Glutamatergic neuron (in vitro differentiated cells): ENCODE results near the gene GRIP1. TPM values are rescaled to one million over a fixed set of nuclear protein-coding genes. Genes with fewer than 3 reads are reported as not detected.
A peak's percentile ranks its signal among the peaks of the same experiment; 100 is the strongest.

Experiments
- DNase-seq: peaks from one replicate; pipeline ENCODE4 v3.0.0; 2022
- H3K27ac Mint-ChIP-seq: one replicate; pipeline ENCODE4 v1.8.0; 2020; ENCODE audit warnings: mild to moderate bottlenecking, mixed read lengths, inconsistent platforms; ENCODE audit not compliant: unreplicated experiment
- H3K27me3 Mint-ChIP-seq: one replicate; pipeline ENCODE4 v1.8.0; 2020; ENCODE audit warnings: mild to moderate bottlenecking, moderate library complexity, mixed read lengths, inconsistent platforms; ENCODE audit not compliant: unreplicated experiment
- H3K36me3 Mint-ChIP-seq: one replicate; pipeline ENCODE4 v1.8.0; 2020; ENCODE audit warnings: mild to moderate bottlenecking, mixed read lengths, inconsistent platforms; ENCODE audit not compliant: unreplicated experiment
- H3K4me1 Mint-ChIP-seq: one replicate; pipeline ENCODE4 v1.8.0; 2020; ENCODE audit warnings: mild to moderate bottlenecking, low read depth, mixed read lengths, inconsistent platforms; ENCODE audit not compliant: unreplicated experiment
- H3K4me3 Mint-ChIP-seq: one replicate; pipeline ENCODE4 v1.8.0; 2020; ENCODE audit warnings: mild to moderate bottlenecking, mixed read lengths, inconsistent platforms; ENCODE audit not compliant: unreplicated experiment
- H3K9me3 Mint-ChIP-seq: one replicate; pipeline ENCODE4 v1.8.0; 2020; ENCODE audit warnings: mild to moderate bottlenecking, moderate library complexity, mixed read lengths, inconsistent platforms; ENCODE audit not compliant: unreplicated experiment
- total RNA-seq: library from RNA; stranded (reverse); fragmentation: NEBNext Ultra II Directional; extraction: Animal tissue kit (Norgen Biotek cat#: 25700); gene quantifications from one replicate; pipeline ENCODE4 v1.2.1, GENCODE V29; 2021; ENCODE audit not compliant: unreplicated experiment
- TF ChIP-seq, protein P1 (sequence below): fragments of 200-600 bp; sonication (generic); IDR thresholded peaks from one replicate; pipeline ENCODE4 v1.5.0; 2021; ENCODE audit not compliant: partially characterized antibody, unreplicated experiment

GRIP1 gene
- total RNA-seq, 1 donor from 2014 or later, result 67.1 TPM

DNA sequence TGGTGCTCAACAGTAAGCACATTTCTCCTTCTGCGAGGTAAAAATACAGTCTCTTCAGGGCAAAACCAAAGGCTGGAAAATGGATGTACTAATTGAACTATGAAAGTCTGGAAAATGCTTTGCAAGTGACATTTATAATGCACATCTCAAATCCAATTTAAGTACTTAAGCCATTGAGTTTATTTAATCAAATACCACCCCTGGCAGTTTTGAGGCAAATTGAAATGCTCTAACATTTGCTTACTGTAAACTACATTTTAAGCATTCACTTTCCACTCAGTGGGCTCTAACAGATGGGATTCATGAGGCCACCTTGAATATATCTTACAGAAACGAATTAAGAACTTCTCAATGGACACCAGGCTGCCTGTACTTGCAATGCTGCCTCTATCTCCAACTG lies 306.9 kb downstream of the GRIP1 start:
- Mint-ChIP-seq H3K36me3 (no peaks in the 10 kb centered on the region), H3K9me3 (no peaks in the 10 kb centered on the region), H3K4me1 (peaks cover 9% of the 10 kb centered on the region), H3K27me3 (no peaks in the 10 kb centered on the region), H3K27ac (no peak overlapping the region), H3K4me3 (no peak overlapping the region)
- TF ChIP-seq, protein P1, sequence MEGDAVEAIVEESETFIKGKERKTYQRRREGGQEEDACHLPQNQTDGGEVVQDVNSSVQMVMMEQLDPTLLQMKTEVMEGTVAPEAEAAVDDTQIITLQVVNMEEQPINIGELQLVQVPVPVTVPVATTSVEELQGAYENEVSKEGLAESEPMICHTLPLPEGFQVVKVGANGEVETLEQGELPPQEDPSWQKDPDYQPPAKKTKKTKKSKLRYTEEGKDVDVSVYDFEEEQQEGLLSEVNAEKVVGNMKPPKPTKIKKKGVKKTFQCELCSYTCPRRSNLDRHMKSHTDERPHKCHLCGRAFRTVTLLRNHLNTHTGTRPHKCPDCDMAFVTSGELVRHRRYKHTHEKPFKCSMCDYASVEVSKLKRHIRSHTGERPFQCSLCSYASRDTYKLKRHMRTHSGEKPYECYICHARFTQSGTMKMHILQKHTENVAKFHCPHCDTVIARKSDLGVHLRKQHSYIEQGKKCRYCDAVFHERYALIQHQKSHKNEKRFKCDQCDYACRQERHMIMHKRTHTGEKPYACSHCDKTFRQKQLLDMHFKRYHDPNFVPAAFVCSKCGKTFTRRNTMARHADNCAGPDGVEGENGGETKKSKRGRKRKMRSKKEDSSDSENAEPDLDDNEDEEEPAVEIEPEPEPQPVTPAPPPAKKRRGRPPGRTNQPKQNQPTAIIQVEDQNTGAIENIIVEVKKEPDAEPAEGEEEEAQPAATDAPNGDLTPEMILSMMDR, result no peak
- DNase-seq, result no peak

DNA sequence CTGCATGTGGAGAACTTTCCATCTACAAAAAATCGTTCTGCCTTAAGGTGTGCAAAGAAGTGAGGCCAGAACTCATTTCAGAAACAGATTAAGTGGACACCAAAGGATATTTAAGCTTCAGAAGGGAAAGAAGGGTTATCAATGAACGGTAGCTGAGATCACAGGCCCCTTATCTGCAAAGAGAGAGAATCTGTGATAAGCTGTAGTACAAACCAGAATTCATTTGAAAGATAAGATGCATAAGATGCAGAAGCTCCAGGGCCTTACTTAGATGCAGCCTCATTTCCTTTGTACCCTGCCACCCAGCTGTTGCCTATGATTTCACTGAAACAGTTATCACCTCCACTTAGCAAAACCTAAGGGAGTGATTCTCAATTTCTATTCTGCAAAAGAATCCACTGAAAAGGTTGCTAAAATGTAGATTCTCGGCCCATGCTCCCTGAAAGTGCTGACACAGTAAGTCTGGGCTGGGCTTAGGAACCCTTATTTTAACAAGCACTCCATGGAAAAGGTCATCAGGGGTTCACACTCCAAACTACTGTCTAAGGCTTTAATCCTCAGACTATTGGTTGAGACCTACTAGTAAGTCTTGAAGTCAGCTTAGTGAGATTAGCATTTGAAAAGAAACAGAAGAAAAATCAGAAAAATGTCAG lies 311.7 kb downstream of the GRIP1 start:
- Mint-ChIP-seq H3K27ac (no peak overlapping the region), H3K36me3 (no peaks in the 10 kb centered on the region), H3K4me3 (no peak overlapping the region), H3K4me1 (peaks cover 9% of the 10 kb centered on the region), H3K27me3 (no peaks in the 10 kb centered on the region), H3K9me3 (no peaks in the 10 kb centered on the region)
- TF ChIP-seq, protein P1, result no peak
- no peak for DNase-seq

DNA sequence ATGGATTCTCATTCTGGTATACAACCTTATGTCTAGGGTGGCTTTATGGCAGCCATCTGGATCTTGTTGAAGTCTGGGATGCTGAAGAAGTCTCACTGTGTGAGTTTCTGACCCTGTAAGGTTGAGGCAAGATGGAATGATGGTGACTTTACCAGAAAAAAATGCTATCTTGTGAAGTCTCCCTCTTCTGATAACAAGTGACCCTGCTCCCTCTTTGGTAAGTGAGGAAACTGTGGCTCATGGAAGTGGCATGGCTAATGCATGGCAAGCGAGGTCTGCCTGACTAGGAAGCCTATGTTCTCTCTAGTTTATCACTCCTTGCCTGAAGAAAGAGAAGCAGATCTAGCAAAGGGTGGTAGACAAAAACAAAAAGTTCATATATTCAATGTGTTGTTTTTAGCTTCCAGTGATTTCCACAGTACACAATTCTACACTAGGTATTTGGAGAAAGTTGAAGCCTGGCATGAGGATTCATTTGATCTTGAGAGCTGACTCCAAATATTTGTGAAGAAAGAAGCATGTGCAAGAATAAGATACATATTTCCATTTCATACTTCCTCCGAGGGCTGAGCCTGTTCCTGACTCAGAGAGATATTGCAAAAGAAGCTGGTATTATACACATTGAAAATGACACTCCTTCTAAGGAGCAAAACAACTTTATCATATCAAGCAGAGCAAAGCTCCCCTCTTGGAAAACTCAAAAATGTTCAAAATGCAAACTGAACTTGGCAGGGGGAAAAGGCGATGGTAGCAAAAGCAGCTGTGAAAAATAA lies 313.0 kb downstream of the GRIP1 start:
- Mint-ChIP-seq H3K4me3 (no peak overlapping the region), H3K27me3 (peaks cover 1% of the 10 kb centered on the region), H3K9me3 (peaks cover 2% of the 10 kb centered on the region), H3K4me1 (peaks cover 15% of the 10 kb centered on the region), H3K27ac (no peak overlapping the region), H3K36me3 (no peaks in the 10 kb centered on the region)
- TF ChIP-seq, protein P1, result no peak
- no peak for DNase-seq

DNA sequence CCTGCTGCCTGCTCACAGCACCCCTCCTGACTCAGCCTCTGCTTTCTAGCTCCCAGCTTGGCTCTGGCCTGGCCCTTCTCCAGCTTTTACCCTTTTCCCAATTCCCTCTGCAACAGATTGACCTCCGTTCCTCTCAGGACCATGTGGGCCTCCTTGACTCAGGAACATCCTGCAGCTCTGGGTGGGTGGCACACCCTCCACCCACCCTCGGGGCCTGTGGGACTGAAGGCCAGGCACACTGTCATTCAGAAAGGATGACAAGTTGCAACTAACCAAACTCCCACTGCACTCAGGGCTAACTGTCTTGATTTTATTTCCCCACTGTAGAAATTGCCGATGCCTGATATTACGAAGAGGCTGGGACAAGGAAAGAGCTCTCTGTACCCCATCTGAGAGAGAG lies 317.2 kb downstream of the GRIP1 start:
- H3K4me1 Mint-ChIP-seq, result peaks cover 6% of the 10 kb centered on the region
- TF ChIP-seq, protein P1, result no peak
- H3K9me3 Mint-ChIP-seq, result peaks cover 3% of the 10 kb centered on the region

GRCh38 chr12:66359300-66359699 lies 319.6 kb downstream of the GRIP1 start:
- H3K27me3 Mint-ChIP-seq, result peaks cover 5% of the 10 kb centered on the region
- DNase-seq, result no peak
- TF ChIP-seq, protein P1, result no peak
- peaks cover 6% of the 10 kb centered on the region for H3K4me1 Mint-ChIP-seq
- H3K9me3 Mint-ChIP-seq, result peaks cover 5% of the 10 kb centered on the region
- no peak overlapping the region for H3K27ac Mint-ChIP-seq
- H3K4me3 Mint-ChIP-seq, result no peak overlapping the region
- H3K36me3 Mint-ChIP-seq, result no peaks in the 10 kb centered on the region

More for the DNA sequence above, 317.2 kb downstream of the GRIP1 start:
- DNase-seq, result no peak
- Mint-ChIP-seq H3K27me3 (peaks cover 1% of the 10 kb centered on the region), H3K27ac (peak overlapping the region; percentile 44), H3K36me3 (no peaks in the 10 kb centered on the region), H3K4me3 (no peak overlapping the region)
